GM23338 (cell line): ENCODE results near the gene PTH.

Experiments used
- EZH2 ChIP-seq: fragments of 200-600 bp; sonication (generic); IDR thresholded peaks from one replicate; pipeline ENCODE4 v1.8.0; 2017; ENCODE audit warnings: antibody characterized with exemption, mild to moderate bottlenecking, low read depth; ENCODE audit not compliant: unreplicated experiment
- JUNB ChIP-seq: IDR thresholded peaks from one replicate; pipeline ENCODE4 v1.6.1; 2016; ENCODE audit warnings: antibody characterized with exemption; ENCODE audit not compliant: unreplicated experiment
- TF ChIP-seq, protein P1 (sequence below): fragments of 250-450 bp; sonication (Bioruptor Pico); IDR thresholded peaks from 2 replicates; pipeline ENCODE4 v1.5.0; 2020; ENCODE audit warnings: mild to moderate bottlenecking, moderate library complexity

DNA sequence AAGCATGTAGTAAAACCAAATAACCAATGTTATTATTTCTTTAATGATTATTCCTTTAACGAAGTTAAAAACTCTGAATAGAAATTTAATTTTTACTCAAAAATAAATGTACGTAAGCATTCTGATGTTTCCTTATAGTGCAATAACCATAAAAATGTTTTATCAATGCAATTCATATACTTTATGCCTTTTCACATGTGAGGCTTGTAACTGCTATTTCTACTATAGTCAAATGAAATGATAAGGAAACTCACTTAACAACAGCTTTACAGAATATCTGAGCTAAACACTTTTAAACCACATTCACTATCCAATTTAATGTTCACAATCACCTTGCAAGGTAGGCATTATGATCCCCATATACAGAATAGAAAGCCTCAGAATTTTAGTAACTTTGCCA lies 50.2 kb downstream of the PTH start:
- TF ChIP-seq, protein P1, sequence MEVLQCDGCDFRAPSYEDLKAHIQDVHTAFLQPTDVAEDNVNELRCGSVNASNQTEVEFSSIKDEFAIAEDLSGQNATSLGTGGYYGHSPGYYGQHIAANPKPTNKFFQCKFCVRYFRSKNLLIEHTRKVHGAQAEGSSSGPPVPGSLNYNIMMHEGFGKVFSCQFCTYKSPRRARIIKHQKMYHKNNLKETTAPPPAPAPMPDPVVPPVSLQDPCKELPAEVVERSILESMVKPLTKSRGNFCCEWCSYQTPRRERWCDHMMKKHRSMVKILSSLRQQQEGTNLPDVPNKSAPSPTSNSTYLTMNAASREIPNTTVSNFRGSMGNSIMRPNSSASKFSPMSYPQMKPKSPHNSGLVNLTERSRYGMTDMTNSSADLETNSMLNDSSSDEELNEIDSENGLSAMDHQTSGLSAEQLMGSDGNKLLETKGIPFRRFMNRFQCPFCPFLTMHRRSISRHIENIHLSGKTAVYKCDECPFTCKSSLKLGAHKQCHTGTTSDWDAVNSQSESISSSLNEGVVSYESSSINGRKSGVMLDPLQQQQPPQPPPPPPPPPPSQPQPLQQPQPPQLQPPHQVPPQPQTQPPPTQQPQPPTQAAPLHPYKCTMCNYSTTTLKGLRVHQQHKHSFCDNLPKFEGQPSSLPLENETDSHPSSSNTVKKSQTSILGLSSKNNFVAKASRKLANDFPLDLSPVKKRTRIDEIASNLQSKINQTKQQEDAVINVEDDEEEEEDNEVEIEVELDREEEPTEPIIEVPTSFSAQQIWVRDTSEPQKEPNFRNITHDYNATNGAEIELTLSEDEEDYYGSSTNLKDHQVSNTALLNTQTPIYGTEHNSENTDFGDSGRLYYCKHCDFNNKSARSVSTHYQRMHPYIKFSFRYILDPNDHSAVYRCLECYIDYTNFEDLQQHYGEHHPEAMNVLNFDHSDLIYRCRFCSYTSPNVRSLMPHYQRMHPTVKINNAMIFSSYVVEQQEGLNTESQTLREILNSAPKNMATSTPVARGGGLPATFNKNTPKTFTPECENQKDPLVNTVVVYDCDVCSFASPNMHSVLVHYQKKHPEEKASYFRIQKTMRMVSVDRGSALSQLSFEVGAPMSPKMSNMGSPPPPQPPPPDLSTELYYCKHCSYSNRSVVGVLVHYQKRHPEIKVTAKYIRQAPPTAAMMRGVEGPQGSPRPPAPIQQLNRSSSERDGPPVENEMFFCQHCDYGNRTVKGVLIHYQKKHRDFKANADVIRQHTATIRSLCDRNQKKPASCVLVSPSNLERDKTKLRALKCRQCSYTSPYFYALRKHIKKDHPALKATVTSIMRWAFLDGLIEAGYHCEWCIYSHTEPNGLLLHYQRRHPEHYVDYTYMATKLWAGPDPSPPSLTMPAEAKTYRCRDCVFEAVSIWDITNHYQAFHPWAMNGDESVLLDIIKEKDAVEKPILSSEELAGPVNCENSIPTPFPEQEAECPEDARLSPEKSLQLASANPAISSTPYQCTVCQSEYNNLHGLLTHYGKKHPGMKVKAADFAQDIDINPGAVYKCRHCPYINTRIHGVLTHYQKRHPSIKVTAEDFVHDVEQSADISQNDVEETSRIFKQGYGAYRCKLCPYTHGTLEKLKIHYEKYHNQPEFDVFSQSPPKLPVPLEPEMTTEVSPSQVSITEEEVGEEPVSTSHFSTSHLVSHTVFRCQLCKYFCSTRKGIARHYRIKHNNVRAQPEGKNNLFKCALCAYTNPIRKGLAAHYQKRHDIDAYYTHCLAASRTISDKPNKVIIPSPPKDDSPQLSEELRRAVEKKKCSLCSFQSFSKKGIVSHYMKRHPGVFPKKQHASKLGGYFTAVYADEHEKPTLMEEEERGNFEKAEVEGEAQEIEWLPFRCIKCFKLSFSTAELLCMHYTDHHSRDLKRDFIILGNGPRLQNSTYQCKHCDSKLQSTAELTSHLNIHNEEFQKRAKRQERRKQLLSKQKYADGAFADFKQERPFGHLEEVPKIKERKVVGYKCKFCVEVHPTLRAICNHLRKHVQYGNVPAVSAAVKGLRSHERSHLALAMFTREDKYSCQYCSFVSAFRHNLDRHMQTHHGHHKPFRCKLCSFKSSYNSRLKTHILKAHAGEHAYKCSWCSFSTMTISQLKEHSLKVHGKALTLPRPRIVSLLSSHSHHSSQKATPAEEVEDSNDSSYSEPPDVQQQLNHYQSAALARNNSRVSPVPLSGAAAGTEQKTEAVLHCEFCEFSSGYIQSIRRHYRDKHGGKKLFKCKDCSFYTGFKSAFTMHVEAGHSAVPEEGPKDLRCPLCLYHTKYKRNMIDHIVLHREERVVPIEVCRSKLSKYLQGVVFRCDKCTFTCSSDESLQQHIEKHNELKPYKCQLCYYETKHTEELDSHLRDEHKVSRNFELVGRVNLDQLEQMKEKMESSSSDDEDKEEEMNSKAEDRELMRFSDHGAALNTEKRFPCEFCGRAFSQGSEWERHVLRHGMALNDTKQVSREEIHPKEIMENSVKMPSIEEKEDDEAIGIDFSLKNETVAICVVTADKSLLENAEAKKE, result no peak
- TF ChIP-seq JUNB, result no peak
- no peak for TF ChIP-seq EZH2
